ENCODE results near the gene SLC12A9.
A peak's percentile ranks its signal among the peaks of the same experiment; 100 is the strongest.
"Not testable (repeated sequence)": the region's sequence is repeated elsewhere in the genome, so short reads cannot be mapped to it uniquely, and the experiment has no call there.

SLC12A9 gene

GRCh38 chr7:100826514-100827329 lies 25.8 kb upstream of the SLC12A9 start:
- peak; percentile 41 for DNase-seq

DNA sequence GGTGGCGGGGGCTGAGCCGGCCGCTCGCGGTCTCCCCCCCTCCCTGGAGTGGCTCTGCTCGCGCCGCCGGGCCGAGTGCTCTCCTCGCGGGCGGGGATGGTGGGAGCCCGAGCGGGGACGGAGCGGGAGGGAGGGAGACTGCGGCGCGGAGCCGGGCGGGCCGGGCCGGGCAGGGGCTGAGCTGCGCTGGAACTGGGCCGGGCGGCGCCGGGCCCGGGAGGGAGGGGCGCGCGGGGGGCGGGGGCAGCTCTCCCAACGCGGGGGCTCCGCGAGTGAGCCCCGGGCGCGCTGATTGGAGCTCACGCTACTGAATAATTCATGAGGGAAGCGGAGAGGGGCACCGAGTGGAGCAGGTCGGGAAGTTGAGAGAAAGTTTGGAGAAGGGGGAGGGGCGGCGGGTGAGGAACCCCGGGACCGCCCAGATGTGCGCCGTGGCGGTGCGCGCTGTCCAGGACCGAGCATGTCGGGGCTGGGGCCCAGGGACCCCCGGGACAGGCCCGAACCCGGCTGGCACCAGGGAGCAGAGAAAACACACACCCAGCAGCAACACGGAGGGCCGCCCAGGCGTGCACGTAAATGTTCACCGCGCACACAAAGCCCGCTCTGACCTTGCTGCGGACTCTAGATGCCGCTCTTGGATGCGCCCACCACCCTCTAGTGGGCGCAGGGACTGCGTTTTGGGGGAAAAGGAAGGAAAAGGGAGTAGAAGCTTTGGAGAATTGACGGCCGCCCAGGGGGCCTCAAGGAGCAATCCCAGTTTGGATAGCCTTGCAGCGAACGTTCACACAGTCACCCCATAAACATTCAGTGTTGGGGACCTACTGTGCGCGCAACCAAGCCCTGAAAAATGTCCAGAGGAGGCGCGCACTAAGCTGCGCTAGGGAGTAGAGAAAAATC lies 24.9 kb upstream of the SLC12A9 start, which contains the start of gene EPHB4:
Gene EPHB4 (minus strand): TSS at position 194 of the 897 bp plus-strand sequence. CDS start 493 bp downstream, outside the sequence.
- DNase-seq = peak; percentile 84

- peak; percentile 90 for DNase-seq
Measured at GRCh38 chr7:100829150-100829716, 23.3 kb upstream of the SLC12A9 start.

- DNase-seq = no peak
Measured at GRCh38 chr7:100830396-100830795, 22.1 kb upstream of the SLC12A9 start.

- no peak for DNase-seq
Measured at GRCh38 chr7:100832281-100832633, 20.3 kb upstream of the SLC12A9 start.

GRCh38 chr7:100835903-100836811 lies 16.4 kb upstream of the SLC12A9 start:
- DNase-seq = peak; percentile 46

GRCh38 chr7:100836812-100837098 lies 15.8 kb upstream of the SLC12A9 start:
- DNase-seq = no peak

DNA sequence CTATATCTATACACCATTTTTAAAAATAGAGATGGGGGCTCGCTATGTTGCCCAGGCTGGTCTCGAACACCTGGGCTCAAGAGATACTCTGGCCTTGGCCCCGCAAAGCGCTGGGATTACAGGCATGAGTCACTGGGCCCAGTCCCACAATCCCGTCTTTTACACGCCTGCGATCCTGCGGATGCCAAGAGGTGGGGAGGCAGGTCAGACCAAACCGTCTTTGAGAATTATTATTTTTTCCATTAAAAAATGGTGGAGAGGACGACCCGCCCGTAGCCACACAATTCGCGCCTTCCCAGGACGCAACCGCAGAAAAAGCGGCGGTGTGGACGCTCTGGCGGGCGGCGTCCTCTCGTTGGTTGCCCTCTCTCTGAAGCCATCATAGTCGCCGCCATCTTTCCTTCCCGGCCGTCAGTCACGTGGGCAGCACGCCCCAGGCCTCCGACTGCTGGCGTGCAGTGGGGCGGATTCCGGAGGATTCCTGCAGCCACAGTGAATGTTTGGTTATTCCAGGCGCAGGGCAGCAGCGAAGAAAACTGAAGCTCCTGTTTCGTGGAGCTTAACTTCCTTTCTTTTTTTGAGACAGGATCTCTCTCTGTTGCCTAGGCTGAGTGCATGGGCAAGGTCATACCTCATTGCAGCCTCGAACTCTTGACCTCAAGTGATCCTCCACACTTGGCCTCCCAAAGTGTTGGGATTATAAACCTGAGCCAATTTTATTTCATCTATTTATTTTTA lies 15.2 kb upstream of the SLC12A9 start:
- peak; percentile 95 for DNase-seq

GRCh38 chr7:100839361-100839760 lies 13.2 kb upstream of the SLC12A9 start:
- DNase-seq = no peak

GRCh38 chr7:100840470-100841100 lies 11.9 kb upstream of the SLC12A9 start:
- no peak for DNase-seq

DNA sequence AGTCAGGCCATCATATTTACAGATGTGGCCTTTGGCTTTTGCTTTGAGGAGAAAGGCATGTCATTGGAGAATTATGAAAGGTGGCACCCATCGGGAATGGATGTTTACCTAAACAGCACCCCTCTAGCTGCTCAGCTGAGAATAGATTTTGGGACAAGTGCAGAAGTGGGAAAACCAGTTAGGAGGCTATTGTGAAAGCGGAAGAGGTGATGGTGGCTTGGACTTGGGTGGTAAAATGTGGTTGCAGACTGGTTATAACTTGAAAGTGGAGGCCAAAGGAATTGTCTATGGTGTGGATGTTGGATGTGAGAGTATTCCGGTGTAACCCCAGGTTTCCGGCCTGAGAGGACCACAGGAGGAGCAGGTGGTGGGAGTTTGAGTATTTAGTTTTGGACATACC lies 5.2 kb upstream of the SLC12A9 start:
- no peak for DNase-seq

GRCh38 chr7:100854146-100854895 lies 1.8 kb downstream of the SLC12A9 start:
- DNase-seq = no peak

GRCh38 chr7:100854899-100855298 lies 2.4 kb downstream of the SLC12A9 start:
- DNase-seq = not testable (repeated sequence)

DNA sequence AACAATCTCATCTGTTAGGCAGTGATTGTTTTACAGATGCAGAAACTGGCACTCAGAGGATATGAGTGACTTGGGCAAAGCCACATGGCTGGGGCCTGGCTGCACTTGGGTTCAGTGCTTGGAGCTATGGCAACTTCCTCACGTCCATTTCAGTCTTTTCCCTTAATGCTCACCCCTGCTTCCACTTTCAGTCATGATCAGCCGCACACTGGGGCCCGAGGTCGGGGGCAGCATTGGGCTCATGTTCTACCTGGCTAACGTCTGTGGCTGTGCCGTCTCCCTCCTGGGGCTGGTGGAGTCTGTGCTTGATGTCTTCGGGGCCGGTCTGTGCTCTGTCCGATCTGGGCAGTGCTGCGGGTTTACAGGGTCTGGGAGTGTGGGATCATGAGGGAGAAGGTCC lies 3.0 kb downstream of the SLC12A9 start:
- no peak for DNase-seq

DNA sequence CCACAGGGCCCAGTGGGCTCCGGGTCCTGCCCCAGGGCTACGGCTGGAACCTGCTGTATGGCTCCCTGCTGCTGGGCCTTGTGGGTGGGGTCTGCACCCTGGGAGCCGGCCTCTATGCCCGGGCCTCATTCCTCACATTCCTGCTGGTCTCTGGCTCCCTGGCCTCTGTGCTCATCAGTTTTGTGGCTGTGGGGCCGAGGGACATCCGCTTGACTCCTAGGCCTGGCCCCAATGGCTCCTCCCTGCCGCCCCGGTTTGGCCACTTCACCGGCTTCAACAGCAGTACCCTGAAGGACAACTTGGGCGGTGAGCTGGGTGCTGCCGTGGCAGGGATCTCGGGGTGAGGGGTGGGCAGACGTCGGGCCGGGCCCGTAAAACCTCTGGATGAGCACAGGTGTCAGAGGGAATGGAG lies 4.4 kb downstream of the SLC12A9 start:
- DNase-seq = no peak

GRCh38 chr7:100859856-100860255 lies 7.3 kb downstream of the SLC12A9 start:
- DNase-seq = no peak

DNA sequence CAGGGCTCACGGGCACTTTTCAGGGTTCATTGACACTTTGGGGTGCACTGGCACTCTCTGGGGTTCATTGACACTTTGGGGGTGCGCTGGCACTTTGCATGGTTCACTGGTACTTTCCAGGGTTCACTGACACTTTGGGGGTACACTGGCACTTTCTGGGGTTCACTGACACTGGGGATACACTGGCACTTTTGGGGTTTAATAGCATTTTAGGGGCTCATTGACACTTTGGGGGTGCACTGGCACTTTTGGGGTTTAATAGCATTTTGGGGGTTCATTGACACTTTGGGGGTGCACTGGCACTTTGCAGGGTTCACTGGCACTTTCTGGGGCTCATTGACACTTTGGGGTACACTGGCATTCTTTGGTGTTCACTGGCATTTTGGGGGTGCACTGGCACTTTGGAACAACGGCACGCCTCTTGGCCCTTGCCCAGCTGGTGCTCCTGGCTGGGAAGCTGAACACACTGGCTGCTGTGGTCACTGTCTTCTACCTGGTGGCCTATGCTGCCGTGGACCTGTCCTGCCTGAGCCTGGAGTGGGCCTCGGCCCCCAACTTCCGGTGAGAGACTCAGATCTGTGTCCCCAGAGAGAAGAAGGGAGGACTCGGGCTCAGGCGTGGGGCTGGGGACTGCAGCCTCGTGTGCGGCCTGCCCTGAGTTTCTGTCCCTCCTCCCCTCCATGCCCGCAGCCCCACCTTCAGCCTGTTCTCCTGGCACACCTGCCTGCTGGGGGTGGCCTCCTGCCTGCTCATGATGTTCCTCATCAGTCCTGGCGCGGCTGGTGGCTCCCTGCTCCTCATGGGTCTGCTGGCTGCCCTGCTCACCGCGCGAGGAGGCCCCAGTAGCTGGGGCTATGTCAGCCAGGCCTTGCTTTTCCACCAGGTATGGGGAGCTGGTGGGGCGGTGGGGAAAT lies 8.4 kb downstream of the SLC12A9 start:
- DNase-seq = no peak

GRCh38 chr7:100861616-100861985 lies 9.1 kb downstream of the SLC12A9 start:
- no peak for DNase-seq

DNA sequence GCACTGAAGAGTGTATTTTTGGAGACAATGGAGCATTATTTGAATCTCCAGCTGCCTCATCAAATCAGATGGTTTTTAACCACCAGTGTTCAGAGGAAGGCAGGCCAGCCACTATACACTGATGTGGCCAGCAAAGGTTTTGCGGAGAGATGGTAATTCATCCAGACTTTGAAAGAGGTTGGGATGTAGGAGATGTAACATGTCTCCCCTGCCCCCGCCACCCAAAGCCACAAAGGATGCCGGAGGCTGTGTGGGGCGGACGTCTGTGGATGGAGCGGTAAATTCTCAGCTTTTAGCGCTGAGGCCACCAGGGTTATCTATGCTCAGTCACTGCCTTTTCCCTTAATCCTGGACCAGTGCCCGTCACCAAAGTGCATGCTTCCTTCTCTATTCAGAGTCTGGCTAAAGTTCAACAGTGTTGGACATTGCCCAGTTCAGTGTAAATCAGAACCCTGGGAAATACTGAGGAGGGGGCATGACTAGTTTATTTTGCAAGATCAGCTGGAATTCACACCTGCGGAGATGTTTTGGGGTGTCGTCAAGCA lies 11.0 kb downstream of the SLC12A9 start:
- peak; percentile 78 for DNase-seq
